K562 (cell line): ENCODE data around the gene LEO1. TPM values are rescaled to one million over a fixed set of nuclear protein-coding genes. Genes with fewer than 3 reads are reported as not detected.

Experiments used
- ARID4B ChIP-seq: sonication (generic); formaldehyde crosslinking; IDR thresholded peaks from 2 replicates; pipeline ENCODE4 v1.8.0; 2022; ENCODE audit warnings: mild to moderate bottlenecking, missing genetic modification reagents
- BACH1 ChIP-seq: fragments of 200-800 bp; sonication (Bioruptor generic); IDR thresholded peaks from 2 replicates; pipeline ENCODE4 v1.6.1; 2016; ENCODE audit warnings: missing genetic modification characterization, missing compliant biosample characterization
- EHMT2 ChIP-seq: fragments of 450-650 bp; IDR thresholded peaks from 2 replicates; pipeline ENCODE4 v1.6.1; 2018; ENCODE audit warnings: antibody characterized with exemption
- HINFP ChIP-seq: fragments of 450-650 bp; conservative IDR thresholded peaks from 2 replicates; pipeline ENCODE4 v1.6.1; 2016; ENCODE audit warnings: missing genetic modification characterization, low read depth, mild to moderate bottlenecking, control low read depth, missing compliant biosample characterization
- STAT6 ChIP-seq: sonication (generic); formaldehyde crosslinking; IDR thresholded peaks from 2 replicates; pipeline ENCODE4 v1.8.1; 2023; ENCODE audit warnings: mild to moderate bottlenecking, missing genetic modification reagents
- XRCC5 ChIP-seq: fragments of 200-400 bp; formaldehyde crosslinking; IDR thresholded peaks from 2 replicates; pipeline ENCODE4 v1.6.1; 2017; ENCODE audit warnings: low read depth, mild to moderate bottlenecking, low read length
- ZNF175 ChIP-seq: fragments of 200-800 bp; sonication (Bioruptor generic); IDR thresholded peaks from 2 replicates; pipeline ENCODE4 v1.6.1; 2016; ENCODE audit warnings: low read depth, mild to moderate bottlenecking, missing genetic modification characterization, missing compliant biosample characterization
- ZNF589 ChIP-seq: fragments of 200-800 bp; sonication (Bioruptor generic); IDR thresholded peaks from 2 replicates; pipeline ENCODE4 v1.6.1; 2016; ENCODE audit warnings: low read depth, missing genetic modification characterization, missing compliant biosample characterization
- polyA plus RNA-seq, 8 experiments: library from polyadenylated mRNA; depleted of rRNA in 4 of 8; stranded (reverse) in 5 of 8; unstranded in 3 of 8; fragments of >200 nt; fragmentation: Nextera tagmentation in 2 of 8; fragmentation: Illumina TruSeq in 1 of 8; extraction: Ambion mirVana in 2 of 8; extraction: Trizol in 1 of 8; gene quantifications; 2 replicates each; pipeline versions ENCODE4 v1.2.1 to v1.2.3, GENCODE V29; 2011 to 2014; ENCODE audit warnings: inconsistent platforms in 1 of 8, missing spikeins in 1 of 8
- total RNA-seq, 7 experiments: library from RNA; depleted of rRNA in 6 of 7; stranded (reverse); fragments of >200 nt in 6 of 7; fragmentation: Illumina TruSeq in 2 of 7; extraction: Trizol in 2 of 7; gene quantifications; 2 replicates each; pipeline versions ENCODE4 v1.2.1 to v1.2.3, GENCODE V29; 2011 to 2021; ENCODE audit warnings: low replicate concordance in 1 of 7

Gene LEO1
- total and polyA plus RNA-seq, 9 of the 15 experiments (the other 6 are each of a cell fraction or from before 2014, with no cell fraction given): 8.4 to 48.3 (median 37.9) TPM

- TF ChIP-seq ARID4B (CRISPR knock-in tag) (no peak), EHMT2 (0 out of 2 replicates have a peak, but pooled peaks have one; percentile 37), STAT6 (CRISPR knock-in tag) (no peak), HINFP (tag) (0 out of 2 replicates have a peak, but pooled peaks have one; percentile 15), ZNF589 (peak; percentile 46; the same call in 1 of the 2 replicates), BACH1 (tag) (peak; percentile 16; the same call in 1 of the 2 replicates), XRCC5 (no peak), ZNF175 (peak; percentile 42; the same call in 1 of the 2 replicates)
- TF ChIP-seq, all 486 proteins: peak for 15
These were observed 34.4 kb upstream of the LEO1 start (continued) for GRCh38 chr15:52005748-52006701.
